ENCODE measurements around the gene GARIN5A.

DNA sequence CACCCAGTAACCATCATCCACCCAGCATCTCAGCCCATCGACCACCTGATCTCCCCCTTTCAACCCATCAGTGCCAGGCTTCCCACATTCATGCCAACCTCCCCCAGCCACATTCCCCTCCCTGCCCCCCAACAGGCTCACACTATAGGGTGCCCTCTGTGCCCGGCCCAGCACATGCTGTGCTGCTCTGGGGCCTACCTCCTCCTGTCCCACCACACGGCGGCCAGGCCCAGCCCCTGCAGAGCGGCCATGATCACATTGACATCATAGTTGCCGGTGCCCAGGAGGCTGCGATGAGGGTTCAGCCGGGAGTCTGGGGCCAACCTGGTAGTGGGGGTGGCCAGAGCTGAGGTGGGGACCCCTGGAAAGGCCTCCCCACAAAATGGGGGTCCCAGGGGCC, 30.7 kb upstream of the GARIN5A start:
- TF ChIP-seq, protein P1, sequence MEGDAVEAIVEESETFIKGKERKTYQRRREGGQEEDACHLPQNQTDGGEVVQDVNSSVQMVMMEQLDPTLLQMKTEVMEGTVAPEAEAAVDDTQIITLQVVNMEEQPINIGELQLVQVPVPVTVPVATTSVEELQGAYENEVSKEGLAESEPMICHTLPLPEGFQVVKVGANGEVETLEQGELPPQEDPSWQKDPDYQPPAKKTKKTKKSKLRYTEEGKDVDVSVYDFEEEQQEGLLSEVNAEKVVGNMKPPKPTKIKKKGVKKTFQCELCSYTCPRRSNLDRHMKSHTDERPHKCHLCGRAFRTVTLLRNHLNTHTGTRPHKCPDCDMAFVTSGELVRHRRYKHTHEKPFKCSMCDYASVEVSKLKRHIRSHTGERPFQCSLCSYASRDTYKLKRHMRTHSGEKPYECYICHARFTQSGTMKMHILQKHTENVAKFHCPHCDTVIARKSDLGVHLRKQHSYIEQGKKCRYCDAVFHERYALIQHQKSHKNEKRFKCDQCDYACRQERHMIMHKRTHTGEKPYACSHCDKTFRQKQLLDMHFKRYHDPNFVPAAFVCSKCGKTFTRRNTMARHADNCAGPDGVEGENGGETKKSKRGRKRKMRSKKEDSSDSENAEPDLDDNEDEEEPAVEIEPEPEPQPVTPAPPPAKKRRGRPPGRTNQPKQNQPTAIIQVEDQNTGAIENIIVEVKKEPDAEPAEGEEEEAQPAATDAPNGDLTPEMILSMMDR (IDR thresholded peaks at IDR 0.05), result no peak
- no peak for TF ChIP-seq POLR2A (IDR thresholded peaks at IDR 0.05; ENCODE audit: low read depth)

Data from esophagus muscularis mucosa (tissue), 3 donors.